Sciatic nerve (tissue), 2 donors: ENCODE results near the gene NUDT1. TPM values are rescaled to one million over a fixed set of nuclear protein-coding genes. Genes with fewer than 3 reads are reported as not detected.

Experiments used
- ATAC-seq: fragments of 200-7000 bp; cut with Tn5 transposase; one replicate; pipeline ENCODE4 v1.9.1; 2020; ENCODE audit warnings: mild to moderate bottlenecking, moderate library complexity
- DNase-seq: peaks from one replicate; pipeline ENCODE4 v3.0.0-alpha.2; 2020; ENCODE audit warnings: low spot score
- intact Hi-C: fragments of 100-400 bp; cut with DNase I; formaldehyde crosslinking; loops from one replicate; pipeline ENCODE4 v1.14.2; 2022
- total RNA-seq: library from RNA; stranded (reverse); fragmentation: NEBNext Ultra II Directional; extraction: Animal tissue kit (Norgen Biotek cat#: 25700); gene quantifications from one replicate; pipeline ENCODE4 v1.2.1, GENCODE V29; 2021
- donor health status: DM: no; HTN: no; CAD: no.
- donor health status: DM: no; HTN: no; CAD: no.

The NUDT1 gene
- total RNA-seq, 1 donor from 2014 or later, result 11.5 TPM

- intact Hi-C loops, result no loop called here
- ATAC-seq, result no peak
- DNase-seq, result no peak
These were observed 22.0 kb upstream of the NUDT1 start for GRCh38 chr7:2220030-2220429.

DNA sequence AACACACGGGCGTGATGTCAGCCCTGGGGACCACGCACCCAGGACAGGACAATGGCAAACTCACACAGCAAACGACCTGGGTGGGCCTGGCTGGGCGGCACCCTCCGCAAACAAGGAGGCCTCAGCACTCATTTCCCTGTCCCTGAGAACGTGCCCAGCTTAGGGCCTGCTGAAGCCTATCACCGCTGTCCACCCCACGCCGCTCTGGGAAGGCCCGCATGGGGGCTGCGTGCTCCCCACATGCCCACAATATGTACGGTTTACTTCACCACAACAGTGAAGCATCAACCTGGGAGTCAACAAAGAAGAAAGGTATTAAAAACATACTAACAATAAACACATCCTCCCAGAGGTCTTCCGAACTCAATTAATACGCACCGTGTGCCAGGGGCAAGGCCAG lies 21.5 kb upstream of the NUDT1 start:
- no peak for ATAC-seq
- DNase-seq, result no peak
- intact Hi-C loops, result no loop called here

DNA sequence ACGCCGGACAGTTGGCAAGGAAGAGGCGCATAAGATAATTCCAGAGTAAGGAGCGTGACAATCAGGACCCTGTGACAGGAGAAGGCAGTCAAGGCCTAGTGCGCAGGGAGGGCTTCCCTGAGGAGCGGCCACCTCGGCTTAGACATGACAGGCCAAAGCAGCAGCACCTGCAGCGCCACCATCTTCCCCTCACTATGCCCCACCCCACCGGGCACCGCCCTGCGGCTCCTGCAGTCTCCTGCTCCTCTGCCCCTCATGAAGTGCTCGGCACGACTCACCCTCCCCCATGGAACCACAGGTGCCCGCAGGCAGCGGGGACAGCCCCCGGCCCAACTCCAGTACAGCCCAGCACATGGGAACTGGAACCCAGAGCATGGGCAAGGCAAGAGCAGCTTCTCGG lies 21.1 kb upstream of the NUDT1 start:
- intact Hi-C loops, result no loop called here
- DNase-seq (no peak), ATAC-seq (no peak)

GRCh38 chr7:2222516-2222915 lies 19.5 kb upstream of the NUDT1 start:
- DNase-seq (no peak), ATAC-seq (no peak)
- intact Hi-C loops, result no loop called here

- intact Hi-C loops, result no loop called here
- DNase-seq, result no peak
- no peak for ATAC-seq
These were observed 18.7 kb upstream of the NUDT1 start for GRCh38 chr7:2223321-2223720.

DNA sequence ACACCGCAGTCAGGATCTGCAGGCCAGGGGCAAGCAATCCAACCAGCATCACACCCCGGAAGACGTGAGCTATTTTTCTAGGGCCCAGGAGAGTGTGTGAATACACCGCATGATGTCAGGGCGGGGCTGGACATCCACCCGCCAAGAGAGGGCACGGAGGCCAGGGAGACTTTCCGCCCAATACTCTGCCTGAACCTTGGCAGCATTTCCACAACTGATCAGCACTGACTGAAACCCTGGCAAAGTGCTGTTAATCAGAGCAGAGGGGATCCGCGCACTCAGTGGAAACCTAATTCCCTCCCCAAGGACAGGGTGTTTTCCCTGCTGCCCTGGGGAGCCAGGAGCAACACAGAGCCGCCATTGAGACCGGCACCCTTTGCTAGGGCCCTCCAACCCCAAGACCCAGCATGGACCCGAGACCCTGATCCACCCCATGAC lies 17.5 kb upstream of the NUDT1 start:
- ATAC-seq, result peak; percentile 69
- intact Hi-C loops, result no loop called here
- DNase-seq, result no peak

- no peak for DNase-seq
- intact Hi-C loops, result no loop called here
- ATAC-seq, result no peak
These were observed 17.1 kb upstream of the NUDT1 start for GRCh38 chr7:2224934-2225333.

DNA sequence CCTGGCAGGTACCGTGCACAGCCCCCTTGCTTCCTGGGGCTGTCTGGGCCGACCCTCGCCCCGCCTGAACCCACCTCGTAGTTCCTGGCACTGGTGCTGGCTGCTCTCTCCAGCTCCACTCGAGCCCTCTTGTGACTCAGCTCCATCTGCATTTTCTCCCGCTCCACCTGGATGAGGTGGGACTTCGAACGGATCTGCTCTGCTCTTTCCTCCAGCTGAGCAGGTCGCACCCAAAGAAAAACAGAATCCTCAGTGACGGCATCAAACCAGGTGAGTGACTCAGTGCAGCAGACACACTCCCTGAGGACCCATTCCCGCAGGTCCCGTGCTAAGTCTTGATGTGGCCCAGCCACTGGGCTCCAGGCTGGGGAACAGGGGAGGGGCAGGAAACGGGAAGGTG lies 16.7 kb upstream of the NUDT1 start:
- no peak for DNase-seq
- intact Hi-C loops, result no loop called here
- ATAC-seq, result no peak

DNA sequence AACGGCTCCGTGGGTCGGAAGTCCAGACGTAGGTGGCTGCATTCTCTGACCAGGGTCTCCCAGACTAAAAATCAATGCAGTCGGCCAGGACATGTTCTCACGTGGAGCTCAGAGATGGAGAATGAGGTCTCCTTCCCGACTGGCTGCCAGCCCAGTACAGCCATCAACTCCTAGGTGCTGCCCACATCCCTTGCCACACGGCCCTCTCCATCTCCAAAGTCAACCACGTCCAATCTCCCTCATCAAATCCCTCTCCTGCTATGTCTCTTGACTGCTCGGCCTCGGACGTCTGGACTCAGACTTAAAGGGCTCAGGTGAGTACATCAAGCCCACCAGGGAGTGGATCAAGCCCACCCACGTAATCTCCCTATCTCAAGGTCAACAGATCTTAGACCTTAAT lies 16.2 kb upstream of the NUDT1 start:
- intact Hi-C loops, result no loop called here
- no peak for DNase-seq
- ATAC-seq, result no peak

DNA sequence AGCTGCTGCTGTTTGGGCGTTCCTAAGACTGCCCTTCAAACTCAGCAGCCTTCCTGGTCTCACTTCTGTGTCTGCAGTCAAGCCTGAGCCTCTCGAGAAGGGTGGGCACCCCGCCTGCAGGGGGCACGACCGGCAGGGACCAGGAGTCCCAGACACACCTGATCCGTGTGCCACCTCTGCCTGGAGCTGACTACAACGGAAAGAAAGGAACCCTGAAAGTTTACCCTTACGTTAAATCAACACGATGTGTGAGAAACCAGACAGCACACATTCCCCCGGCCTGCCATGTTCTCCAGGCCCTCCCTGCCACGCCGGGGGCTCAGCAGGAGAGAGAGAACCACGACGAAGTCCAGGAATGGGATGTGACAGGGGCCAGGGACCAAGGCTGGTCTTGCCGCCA lies 14.3 kb upstream of the NUDT1 start:
- DNase-seq, result no peak
- no peak for ATAC-seq
- intact Hi-C loops, result no loop called here

DNA sequence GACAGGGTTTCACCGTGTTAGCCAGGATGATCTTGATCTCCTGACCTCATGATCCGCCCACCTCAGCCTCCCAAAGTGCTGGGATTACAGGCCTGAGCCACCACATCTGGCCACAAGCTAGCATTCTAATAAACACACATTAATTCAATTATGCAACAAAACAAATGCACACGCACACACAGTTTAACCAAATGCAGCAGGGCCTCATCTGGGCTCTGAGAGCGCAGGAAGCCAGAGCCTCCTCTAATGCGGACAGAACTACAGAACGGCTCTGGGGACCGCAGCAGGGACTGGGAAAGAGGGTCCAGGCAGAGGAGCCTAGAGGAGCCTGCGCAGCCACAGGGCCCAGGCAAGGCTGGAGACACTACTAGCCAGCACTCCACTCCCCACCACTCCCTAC lies 13.1 kb upstream of the NUDT1 start:
- intact Hi-C loops, result no loop called here
- ATAC-seq (no peak), DNase-seq (no peak)

DNA sequence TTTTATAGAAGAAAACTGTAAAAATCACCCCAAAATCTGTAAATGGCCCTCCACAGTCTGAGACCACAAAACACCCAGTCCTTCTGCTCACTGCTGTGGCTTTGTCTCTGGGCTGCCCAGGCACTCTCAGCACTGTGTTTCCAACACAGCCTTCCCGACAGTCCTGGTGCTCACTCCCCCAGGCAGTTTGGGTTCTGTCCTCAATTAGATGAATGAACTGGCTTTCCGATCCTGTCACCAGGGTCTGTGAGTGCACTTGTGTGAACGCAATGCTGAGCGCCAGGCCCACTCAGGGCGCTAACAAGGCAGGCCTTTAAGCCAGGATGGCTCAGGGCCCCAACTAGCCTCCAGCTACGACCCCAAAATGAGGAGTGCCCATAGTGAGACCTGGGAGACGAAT lies 12.6 kb upstream of the NUDT1 start:
- ATAC-seq (no peak), DNase-seq (no peak)
- intact Hi-C loops, result no loop called here

DNA sequence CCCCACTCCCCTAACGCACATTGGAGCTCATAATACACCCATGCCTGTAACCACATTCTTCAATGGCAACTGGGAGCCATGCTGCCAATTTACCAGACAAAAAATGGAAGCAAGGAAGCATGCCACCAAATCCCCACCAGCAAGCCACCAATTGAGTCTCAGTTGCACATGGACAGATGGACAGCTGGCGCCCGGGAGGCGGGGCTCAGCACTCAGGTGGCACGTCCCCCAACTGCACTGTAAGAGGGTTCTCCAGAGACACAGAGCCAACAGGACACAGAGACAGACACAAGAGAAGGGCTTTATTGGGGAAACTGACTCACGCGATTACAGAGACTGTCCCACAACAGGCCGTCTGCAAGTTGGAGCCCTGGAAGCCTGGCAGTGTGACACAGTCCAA lies 11.8 kb upstream of the NUDT1 start:
- DNase-seq (no peak), ATAC-seq (no peak)
- intact Hi-C loops, result no loop called here

DNA sequence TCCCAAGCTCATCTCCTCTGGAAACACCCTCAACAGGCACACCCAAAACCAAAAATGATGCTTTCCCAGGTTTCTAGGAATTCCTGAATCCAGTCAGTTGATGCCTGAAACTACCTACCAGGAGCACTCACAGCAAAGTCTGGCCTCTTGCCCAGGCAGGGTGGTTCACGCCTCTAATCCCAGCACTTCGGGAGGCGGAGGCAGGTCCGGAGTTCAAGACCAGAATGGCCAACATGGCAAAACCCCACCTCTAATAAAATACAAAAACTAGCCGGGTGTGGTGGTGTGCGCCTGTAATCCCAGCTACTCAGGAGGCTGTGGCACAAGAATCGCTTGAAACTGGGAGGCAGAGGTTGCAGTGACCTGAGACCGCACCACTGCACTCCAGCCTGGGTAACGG lies 11.1 kb upstream of the NUDT1 start:
- DNase-seq (no peak), ATAC-seq (no peak)
- intact Hi-C loops, result no loop called here

DNA sequence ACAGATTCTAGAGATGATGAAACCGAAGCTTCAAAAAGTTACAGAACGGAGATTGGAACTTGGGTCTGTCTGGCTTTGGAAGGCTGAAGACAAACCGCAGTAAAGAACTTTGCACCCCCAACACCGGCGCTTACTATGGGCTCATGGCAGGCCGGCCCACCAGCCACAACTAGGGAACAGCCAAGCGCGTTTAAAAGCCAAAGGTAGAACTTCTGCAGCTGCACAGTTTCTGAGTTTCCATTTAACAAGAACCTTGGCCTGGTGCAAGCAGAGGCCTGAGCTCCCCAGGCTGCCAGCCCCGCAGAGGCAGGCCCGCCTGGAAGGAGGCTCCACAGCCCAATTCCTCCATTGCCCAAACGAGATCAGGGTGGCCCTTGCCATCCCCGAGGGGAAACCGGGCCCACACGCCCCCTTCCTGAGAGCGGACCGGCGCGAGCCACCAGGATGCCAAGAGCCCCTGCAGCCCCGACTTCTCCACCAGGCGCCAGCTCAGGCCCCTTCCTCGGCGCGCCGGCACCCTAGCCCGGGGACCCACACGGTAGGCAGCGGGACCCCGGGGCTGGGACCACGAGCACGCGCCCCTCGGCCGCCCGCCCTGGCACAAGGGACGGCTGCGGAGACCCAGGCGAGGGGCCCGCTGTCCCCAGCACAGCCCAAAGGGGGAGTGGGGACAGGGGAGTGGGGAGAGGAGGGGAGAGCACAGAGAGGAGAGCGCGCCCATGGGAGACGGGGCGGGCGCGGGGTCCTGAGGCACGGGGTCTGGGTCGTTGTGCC lies 9.8 kb upstream of the NUDT1 start:
- intact Hi-C loops, result no loop called here
- DNase-seq (no peak), ATAC-seq (no peak)

DNA sequence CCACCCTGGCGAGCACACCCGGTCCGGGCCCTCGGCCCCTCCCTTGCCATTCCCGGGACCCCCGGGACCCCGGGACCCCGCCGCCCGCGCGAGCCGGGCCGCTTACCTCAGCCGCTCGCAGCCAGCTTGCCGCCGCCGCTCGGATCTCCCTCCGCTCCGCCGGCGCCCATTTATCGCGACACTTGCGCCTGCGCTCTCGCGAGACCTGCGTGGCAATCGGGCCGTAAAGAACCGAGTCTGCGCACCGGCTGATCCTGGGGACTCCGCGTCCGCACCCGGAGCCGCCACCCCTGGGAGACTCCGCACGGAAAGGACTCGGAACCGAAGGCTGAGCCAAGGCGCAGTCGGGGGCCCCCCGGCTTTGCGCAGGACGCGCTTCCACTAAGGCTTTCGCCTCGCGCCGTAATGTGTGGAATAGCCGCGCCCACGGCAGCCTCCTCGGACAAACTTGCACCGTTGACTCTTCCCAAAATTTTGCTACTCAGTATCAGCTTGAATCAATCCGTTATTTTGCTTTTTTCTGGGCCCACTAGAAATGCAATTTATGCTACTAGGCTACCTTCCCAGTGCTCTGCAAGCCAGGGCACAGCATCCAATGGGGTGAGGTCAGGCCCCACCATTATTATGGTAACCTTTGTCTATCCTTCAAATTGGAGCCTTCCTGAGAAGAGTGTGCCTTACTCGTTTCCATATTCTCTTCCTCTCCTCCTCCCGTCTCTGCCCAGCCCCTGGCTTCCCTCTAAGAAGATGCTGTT lies 9.1 kb upstream of the NUDT1 start, which contains the start of gene MAD1L1:
TSS of gene MAD1L1 (minus strand) at position 180 of the 755 bp plus-strand sequence. CDS start 2,812 bp downstream, outside the sequence.
- DNase-seq, result peak; percentile 96
- intact Hi-C loops, result no loop called here
- ATAC-seq, result peak; percentile 96

GRCh38 chr7:2233926-2234325 lies 8.1 kb upstream of the NUDT1 start:
- ATAC-seq, result no peak
- intact Hi-C loops, result no loop called here
- no peak for DNase-seq

DNA sequence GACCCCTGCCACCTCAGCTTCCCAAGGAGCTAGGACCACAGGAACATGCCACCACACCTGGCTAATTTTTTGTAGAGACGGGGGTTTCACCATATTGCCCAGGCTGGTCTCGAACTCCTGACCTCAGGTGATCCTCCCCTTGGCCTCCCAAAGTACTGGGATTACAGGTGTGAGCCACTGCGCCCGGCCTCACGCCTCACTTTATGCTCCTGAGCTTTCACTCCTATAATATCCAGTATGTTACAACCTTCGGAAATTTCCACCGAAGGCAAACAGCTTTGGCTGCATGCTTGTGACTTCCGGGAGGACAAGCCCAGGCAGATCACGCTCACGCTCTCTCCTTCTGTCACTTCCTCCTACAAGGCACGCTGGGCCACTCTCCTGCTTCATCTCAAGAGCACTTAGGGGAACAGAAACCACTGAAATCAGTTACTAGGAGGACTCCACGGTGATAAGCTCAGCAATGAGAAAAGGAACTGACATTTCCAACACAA lies 4.9 kb upstream of the NUDT1 start:
- ATAC-seq, result peak; percentile 47
- no peak for DNase-seq
- intact Hi-C loops, result no loop called here

- ATAC-seq, result no peak
- intact Hi-C loops, result no loop called here
- no peak for DNase-seq
These were observed 2.8 kb upstream of the NUDT1 start for GRCh38 chr7:2239242-2239641.
